Measurements from ENCODE around the gene SH3RF3.

The SH3RF3 gene

GRCh38 chr2:109318150-109318948, 189.3 kb downstream of the SH3RF3 start:
- no peak for DNase-seq

DNA sequence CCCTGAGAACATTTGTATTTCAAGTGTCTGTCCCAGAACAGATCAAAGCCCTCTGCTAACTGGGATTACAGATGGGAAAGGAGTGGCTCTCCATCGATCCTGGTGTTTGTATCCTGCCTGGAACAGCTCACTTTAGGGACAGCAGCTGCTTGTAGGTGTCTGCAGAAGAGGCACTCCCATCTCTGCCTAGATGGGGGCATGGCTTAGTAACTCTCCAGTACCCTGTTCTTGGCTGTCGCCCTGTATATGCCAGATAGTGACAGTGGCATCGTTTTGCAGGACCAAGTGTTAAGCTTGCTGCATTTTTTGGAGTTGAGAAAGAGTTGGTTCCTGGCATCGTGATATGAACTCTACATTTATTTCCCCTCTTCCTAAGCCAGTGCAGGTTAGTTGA, 189.9 kb downstream of the SH3RF3 start:
- DNase-seq, result no peak

- no peak for DNase-seq
These were observed 191.4 kb downstream of the SH3RF3 start for GRCh38 chr2:109320195-109320922.

DNA sequence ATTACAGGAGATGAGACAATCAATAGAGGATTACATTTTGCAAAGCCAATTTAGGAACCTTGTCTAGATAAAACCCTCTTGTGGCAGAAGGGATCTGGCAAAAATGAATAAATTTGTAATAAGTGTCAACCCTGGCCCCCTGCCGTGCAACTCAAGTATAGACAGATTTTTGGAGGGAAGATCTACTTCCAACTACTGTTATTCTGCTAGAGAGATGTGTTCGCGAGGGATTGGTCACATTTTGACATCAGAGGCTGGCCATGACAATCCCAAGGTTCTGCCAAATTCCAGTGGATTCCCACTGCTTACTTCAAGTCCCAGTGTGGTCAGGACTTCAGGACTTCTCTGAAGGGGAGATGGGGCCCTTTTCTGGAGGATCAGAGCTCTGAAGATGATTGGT, 192.6 kb downstream of the SH3RF3 start:
- DNase-seq, result no peak

GRCh38 chr2:109322111-109322510, 193.1 kb downstream of the SH3RF3 start:
- DNase-seq, result no peak

DNA sequence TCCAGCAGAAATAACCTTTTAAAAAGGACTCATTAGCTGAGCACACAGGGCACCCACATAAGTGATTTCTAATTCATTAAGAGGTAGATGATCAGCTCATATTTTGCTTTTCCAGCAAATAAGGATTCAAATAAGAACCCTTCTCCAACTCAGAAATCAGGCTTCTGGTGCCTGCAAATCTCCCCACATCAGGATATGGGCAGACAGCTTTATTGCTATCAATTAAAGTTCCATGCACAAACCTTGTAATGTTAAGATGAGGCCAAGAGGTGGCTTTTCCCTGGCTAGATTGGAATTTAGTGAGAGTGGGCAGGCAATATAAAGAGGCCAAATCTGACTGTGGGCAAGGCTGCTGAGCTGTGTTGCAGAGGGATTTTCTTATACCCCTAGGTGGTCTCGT, 193.6 kb downstream of the SH3RF3 start:
- DNase-seq, result no peak

DNA sequence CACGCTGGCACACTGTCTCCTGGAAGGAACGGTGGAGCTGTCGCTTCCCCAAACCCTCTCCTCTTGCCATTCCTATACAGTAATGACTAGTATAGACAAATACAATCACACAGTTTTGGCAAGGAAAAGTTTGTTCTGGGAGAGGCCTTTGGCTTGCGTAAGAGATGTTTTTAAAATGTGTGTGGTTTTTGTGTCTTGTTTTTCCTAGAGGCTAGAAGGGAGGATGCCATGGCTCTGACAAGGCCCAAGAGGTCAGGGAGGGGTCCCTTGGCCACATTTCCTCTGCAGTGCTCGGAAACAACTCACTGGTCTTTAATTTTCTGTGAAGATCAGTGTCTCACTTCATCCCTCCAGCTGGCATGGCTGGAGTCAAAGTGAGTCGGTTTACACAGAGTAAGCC, 195.9 kb downstream of the SH3RF3 start:
- no peak for DNase-seq

GRCh38 chr2:109325570-109325969, 196.6 kb downstream of the SH3RF3 start:
- DNase-seq, result no peak

- DNase-seq, result no peak
These were observed 197.3 kb downstream of the SH3RF3 start for GRCh38 chr2:109326306-109326705.

DNA sequence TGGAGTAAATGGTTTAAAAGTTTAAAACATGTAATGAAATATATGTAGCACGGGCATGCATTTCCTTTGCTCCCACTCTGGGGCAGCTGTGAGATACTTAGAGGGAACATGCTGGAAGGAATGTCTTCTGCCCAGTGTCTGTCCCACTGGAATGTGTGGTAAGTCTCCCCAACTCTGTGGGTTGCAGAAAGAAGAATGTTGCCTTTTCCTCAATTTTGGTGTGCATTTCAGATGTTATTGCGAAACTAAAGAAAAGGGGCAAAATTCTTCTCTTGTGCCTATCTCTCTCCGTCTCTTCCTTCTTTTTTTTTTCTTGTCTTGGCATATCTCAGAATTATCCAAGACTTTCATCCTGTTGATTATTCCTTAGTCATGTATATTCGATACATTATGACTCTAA, 201.1 kb downstream of the SH3RF3 start:
- no peak for DNase-seq

DNA sequence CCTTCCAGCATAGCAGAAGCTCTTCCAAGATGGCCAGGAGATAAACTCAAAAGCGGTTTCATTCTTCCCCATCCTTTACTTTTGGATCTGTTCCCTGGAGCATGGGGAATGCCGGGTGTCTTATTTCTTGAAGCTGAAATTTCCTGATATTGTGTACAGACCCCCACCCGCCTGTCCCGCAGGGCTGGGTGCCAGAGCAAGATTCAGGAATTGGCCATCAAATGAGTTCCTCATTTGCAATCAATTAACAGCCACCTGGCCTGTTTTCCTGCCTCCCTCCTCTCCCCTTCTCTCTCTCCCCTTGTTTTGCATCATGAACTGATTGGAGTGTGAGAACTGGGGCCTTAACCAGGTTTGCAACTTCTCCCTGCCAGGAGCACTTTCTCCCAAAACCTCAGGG, 202.1 kb downstream of the SH3RF3 start:
- no peak for DNase-seq

DNA sequence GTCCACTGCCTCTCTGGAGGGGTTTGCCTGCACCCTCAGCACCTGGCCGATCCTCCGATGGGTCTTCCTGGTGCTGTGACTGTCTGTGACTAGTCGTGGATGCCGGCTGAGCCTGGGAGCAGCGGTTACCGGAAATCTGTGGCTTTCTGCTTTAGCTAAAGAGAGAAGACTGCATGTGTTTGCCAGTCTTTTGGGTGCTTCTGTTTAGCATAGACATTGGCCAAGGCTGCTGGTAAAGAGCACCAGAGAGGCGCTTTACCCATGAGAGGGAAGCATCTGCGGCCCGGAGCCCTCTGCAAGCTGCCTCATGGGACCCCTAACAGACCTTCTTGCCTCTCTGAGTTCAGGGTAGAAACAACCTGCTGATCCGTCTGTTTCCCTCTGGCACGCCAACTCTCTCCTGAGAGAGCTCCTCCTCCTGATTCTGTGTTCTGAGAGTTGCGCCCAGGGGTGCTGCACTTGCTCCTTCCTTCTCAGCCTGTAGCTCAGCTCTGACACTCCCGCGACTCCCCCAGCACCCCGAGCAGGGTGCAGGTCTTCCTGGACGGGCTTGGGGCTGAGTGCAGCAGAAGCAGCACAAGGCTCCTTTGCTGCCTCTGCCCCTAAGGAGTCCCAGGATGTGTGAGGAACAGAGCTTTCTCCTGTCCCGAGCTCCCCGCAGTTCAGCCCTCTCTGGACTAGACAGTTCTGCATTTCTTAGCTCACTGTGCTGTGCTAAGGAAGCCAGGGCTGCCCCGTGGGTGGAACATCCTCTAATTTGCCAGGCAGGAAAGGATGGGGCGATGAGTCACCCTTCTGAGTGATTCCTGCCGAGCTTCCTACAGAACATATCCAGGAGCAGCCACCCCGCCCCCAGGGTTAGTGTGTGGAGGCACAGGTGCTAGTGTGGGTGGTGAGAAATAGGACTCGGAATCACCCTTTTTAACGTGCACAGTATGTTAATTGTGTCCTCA, 203.2 kb downstream of the SH3RF3 start:
- DNase-seq, result peak in 2 of 3 experiments; percentile 5 to 23

DNA sequence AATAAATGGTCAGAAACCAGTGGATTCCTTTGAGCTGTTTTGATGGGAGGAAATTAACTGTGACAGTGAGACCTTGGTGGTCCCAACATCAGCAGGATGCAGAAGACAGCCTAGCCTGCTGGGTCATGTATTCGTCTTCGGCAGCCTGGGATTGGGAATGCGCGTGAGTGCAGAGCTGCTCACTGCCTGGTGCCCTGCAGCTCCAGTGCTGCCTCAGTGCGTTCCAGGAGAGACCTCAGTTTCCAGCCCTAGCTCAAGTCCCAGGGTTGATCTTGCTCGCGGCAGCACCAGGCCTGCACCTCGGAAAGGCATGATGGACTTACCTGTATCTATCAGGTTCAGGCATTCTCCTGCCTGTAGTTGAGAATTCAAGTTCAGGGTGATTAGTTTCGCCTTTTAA, 203.9 kb downstream of the SH3RF3 start:
- no peak for DNase-seq

DNA sequence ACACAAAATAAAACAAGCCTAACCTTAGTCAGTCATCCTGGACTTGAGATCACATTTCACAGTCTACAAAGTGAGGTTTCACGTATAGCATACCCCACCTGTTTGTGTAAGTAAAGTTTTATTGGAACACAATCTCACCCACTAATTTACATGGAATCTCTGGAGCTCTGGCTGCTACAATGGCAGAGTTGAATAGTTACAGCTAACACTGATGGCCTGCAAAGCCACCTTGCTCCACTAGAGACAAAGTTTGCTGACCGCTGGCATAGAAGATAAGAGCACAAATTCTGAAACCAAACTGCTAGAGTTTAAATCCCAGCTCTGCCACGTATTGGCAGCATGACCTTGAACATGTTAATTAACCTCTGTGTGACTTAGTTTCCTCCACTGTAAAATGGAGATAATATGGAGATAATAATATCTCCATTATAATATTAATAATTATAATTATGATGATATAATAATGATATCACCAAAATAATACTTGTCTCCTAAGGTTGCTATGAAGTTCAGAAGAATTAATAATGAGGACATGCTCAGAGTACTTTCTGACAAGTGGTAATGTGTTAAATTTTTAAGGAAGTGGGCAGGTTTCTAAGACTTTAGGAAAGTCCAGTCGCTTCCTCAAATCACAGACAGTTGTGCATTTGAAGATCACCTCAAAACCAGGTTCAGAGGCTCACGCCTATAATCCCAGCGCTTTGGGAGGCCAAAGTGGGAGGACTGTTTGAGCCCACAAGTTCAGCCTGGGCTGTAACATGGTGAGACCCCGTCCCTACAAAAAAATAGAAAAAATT, 204.6 kb downstream of the SH3RF3 start:
- no peak for DNase-seq

- DNase-seq, result no peak
These were observed 206.7 kb downstream of the SH3RF3 start for GRCh38 chr2:109335631-109336176.

DNA sequence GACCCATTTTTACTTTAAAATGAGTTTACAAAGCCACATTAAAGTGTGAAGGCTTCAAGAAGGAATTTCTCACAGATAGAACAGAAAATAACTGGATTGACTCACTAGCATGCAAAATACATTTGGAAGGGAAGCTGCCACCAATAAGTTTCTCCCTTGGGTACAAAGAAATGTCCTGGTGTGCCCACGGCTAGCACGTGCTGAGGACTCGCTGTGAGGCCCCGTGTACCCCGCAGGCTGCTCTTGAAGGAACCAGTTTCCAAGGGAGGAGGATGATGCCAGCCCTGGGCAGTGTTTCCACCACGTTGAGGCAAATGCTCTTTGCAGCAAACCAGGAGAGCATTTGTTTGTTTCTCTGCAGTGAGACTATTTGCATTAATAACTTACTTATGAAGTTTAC, 207.3 kb downstream of the SH3RF3 start:
- peak in 1 of 3 experiments; percentile 1 for DNase-seq

DNA sequence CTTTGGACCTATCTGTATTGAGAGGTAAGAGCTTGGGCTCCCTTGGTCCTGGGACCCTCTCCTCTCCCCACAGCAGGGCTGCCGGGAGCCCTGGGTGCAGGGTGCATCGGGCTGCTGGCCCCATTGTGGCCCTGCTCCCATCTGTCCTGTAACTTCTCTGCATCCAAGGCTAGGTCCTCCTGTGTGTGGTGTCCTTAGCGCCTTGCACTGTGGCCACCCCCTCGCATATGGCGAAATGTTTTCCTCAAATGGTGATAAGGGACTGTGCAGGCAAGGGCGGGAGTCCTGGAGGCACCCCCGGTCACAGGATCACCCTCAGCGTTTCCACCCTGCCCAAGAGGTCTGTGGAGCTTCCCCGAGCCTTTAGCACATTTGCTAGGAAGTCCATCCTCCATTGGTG, 208.2 kb downstream of the SH3RF3 start:
- no peak for DNase-seq

- DNase-seq, result peak; percentile 12 to 66 (median 37)
These were observed 210.5 kb downstream of the SH3RF3 start for GRCh38 chr2:109339519-109339966.

DNA sequence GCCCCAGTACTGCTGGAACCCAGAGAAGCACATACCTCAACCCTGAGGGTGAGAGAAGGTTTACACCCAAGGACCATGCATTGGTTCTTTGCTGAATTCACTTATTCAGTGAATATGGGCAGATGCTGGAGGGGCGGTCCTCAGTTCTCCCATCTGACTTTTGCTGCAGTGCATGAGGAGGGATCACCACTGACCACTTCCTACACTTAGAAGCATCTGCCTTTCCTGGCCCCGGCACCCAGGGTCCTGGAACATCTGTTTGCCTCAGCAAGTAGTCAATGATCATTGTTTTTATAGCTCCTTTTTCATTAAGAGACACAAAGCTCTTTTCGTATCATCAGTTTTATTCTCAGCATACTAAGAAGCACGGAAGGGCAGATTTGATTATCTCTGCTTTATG, 211.4 kb downstream of the SH3RF3 start:
- no peak for DNase-seq

DNA sequence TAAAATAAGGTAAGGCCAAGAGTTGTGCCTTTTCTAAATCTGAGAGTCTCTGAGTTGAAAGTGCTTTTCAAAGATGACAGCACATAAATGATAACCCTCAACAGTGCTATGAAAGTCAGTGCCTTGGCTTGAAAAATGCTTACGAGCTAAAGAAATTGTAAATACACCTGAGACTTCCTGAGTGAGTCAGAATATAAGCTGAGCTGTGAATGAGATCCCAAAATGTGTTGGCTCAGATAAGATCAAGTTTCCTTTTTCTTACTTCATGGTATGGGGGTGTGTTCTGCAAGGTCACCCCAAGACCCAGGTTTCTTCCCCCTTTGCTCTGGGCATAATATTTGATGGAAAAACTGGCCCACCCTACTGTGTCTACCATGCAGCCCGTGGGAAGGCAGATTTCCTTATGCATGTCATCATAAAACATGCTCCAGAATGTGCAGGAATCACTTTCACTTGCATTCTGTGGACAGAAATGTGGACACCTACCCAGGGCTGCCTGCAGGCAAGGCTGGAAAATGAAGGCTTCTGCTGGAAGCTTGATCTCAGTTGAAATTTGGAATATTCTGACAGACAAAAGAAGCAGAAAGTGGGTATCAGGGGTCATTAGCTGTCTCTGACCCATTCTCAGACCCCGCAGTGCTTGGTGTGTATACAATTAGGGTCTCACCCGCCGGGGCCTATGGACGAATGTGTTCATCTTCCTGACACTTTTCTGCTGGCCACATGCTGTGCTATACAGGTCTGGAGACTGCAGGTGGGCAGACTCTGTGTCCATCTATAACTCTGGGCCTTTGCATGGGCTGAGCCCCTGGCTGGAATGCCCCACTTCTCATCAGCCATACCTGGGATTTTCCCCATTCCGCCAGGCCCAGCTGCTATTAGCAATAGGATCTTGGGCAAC, 212.6 kb downstream of the SH3RF3 start:
- DNase-seq, result no peak

Measured in NCI-H1417 (cell line).